GM12891 (cell line): ENCODE results near the gene TBL3.

Source experiments
- DNase-seq: peaks from one replicate; pipeline ENCODE4 v3.0.0; 2011; ENCODE audit warnings: low spot score; ENCODE audit not compliant: insufficient read length
- FAIRE-seq: peaks from 2 replicates; lab custom pipeline; 2011; peaks lifted over from hg19 to GRCh38; lab: Jason Lieb, UNC
- PAX5 ChIP-seq: IDR thresholded peaks from 2 replicates; pipeline ENCODE4 v1.6.1; 2011; ENCODE audit warnings: low read length, moderate library complexity, mild to moderate bottlenecking; ENCODE audit not compliant: insufficient read depth, severe bottlenecking
- POLR2A ChIP-seq: IDR thresholded peaks from 2 replicates; pipeline ENCODE4 v1.6.1; 2011; ENCODE audit warnings: low read depth, low read length, control low read depth
- POLR2AphosphoS5 ChIP-seq: IDR thresholded peaks from 2 replicates; pipeline ENCODE4 v1.6.1; 2011; ENCODE audit warnings: low read depth, low read length, control low read depth
- POU2F2 ChIP-seq: IDR thresholded peaks from 2 replicates; pipeline ENCODE4 v1.6.1; 2011; ENCODE audit warnings: low read depth, mild to moderate bottlenecking, control low read depth, low read length, moderate library complexity
- SPI1 ChIP-seq: IDR thresholded peaks from 2 replicates; pipeline ENCODE4 v1.6.1; 2011; ENCODE audit warnings: low read depth, low read length, control low read depth
- TAF1 ChIP-seq: IDR thresholded peaks from 2 replicates; pipeline ENCODE4 v1.6.1; 2011; ENCODE audit warnings: low read depth, low read length, control low read depth

Gene TBL3

DNA sequence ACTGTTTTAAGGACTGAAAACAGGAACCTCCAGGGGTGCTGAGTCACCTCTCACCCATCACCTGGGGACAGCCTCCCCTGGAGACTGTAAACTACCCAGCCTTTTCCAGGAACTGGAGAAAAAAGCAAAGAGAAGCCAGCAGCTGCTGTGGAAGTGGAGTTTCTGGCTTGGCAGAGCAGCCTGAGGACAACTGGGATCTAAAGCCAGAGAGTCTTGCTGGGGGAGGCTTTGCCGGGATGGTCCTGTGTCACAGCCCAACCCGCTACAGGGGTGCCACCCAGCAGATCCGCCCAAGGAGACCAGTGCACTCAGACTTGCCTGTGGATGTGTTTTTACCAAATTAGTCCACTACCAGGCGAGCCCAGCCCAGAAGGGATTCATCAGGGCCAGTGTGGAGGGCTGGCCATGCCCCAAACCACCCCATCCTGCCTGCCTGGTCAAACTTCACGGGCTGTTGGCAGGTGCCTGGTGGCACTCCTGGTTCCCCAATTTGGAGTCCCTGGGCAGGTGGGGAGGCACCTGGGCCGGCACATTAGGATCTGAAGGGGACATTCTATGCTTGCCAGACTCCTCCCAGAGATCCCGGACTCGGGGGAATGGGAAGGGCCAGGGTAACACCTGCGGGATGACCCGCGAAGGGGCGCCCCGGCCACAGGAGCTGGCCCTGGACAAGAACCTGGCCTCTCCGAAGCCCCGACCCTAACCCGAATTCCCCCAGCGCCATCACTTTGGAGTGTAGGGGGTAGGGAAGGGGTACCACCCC, 29.6 kb upstream of the TBL3 start:
- TF ChIP-seq POLR2AphosphoS5 (no peak), SPI1 (0 out of 2 replicates have a peak, but pooled peaks have one; percentile 23), TAF1 (no peak)
- DNase-seq (no peak), FAIRE-seq (peak; percentile 81)

DNA sequence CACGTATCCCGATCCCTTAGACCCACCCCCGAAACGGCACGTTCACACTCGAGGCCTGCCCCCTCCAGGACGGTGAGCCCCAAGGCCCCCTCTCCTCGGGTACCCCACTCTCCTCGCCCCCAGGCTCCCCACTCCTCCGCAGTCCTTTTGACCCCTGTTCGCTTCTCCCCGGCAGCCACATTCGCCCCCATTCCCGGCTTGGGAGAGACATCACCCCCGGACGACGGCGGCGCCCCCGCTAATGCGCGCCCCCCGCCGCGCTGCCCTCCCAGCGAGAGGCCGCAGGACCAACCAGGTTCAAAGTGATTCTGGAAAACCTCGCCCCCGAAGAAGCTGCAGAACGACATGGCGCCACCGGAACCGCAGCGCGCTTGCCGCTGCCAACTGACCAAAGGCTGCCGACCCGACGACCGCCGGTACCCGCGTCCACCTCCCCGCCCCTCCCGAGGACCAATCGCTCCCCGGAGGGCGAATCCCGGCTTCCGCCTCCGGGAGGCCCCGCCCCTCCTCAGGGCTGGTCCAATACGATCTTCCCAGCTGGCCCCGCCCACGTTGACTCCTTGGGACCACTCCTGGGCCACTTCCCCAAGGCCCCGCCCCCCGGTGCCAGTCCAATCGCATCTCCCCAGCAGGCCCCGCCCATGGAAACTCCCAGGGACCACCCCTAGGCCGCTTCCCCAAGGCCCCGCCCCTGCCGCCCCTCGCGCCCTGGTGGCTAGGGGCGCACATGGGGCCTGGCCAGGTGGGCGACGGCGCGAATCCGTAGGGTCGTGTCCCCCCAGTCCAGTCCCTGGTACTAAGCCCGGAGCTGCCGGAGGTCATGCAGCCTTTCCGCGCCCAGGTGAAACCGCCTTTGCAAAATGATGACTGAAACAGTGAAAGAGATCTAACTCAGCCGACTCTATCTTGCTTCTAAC, 28.8 kb upstream of the TBL3 start, which contains the start of gene MSRB1:
TSS of gene MSRB1 (minus strand) at position 390 of the 917 bp plus-strand sequence. CDS start at position 347, 43 bp downstream.
- FAIRE-seq, result peak; percentile 98
- peak; percentile 100 for DNase-seq
- TF ChIP-seq POLR2A, result peak; percentile 57; the same call in 1 of the 2 replicates
- peak; percentile 52 for TF ChIP-seq SPI1
- TF ChIP-seq TAF1, result no peak
- no peak for TF ChIP-seq POU2F2
- TF ChIP-seq POLR2AphosphoS5, result peak; percentile 55; the same call in 1 of the 2 replicates

DNA sequence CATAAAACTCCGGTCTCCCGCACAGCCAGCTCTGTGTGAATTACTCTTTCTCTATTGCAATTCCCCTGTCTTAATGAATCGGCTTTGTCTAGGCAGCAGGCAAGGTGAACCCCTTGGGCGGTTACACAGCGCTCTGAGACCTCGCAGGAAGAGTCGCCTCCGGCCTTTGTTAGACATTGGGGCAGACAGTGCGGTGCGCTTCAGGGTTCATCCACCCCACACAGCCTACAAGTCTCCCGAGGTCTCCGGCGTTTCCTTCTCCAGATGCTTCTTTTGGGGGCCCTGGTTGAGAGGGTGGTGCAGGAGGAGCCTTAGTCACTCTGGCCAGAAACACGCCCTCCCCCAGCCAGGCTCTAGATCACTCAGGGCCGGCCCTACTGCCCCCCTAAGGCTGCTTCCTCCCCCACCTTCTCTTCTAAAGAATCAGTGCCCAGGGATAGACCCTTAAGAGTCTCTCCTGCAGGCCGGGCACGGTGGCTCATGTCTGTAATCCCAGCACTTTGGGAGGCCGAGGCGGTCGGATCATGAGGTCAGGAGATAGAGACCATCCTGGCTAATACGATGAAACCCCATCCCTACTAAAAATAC, 27.1 kb upstream of the TBL3 start:
- FAIRE-seq (no peak), DNase-seq (no peak)
- TF ChIP-seq TAF1, result no peak
- TF ChIP-seq POLR2AphosphoS5, result no peak
- no peak for TF ChIP-seq POLR2A
- no peak for TF ChIP-seq PAX5
- no peak for TF ChIP-seq SPI1
- no peak for TF ChIP-seq POU2F2

DNA sequence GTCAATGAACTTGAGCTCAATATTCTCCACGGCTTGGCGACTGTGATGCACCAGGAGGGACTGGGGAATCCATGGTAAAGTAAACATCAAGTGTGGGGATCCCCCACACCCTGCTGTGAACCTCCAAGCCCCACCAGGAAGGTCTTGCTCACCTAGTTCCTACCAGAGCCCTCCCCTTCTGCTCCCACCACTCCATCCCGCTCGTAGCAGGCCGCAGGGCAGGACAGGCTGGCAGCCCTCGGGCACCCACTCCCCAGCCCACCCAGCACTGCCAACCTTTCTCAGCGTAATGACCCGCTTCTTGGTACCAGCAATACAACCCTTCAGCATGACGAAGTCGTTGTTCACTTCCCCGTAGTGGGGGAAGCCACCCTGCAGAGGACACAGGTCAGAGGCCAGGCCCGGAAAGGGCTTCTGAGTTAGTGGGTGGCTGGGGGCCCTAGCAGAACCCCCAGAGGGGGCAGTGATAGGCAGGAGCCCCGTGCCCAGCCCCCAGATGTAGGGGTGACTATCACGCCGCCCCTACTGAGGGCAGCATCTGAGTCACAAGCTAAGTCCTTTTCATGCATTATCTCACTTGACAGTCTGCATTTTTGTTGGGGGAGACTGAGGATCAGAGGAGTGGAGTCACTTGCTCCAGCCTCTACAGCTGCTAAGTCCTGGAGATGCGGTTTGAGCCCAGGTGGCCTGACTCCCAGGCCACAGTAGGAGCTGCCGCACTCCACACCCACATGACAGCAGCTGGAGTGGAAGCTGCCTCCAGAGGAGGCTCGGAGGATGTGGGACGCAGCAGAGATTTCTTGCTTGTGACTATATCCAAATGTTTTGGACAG, 26.1 kb upstream of the TBL3 start:
- no peak for TF ChIP-seq SPI1
- no peak for TF ChIP-seq PAX5
- TF ChIP-seq POLR2A, result no peak
- no peak for TF ChIP-seq POU2F2
- no peak for TF ChIP-seq TAF1
- no peak for TF ChIP-seq POLR2AphosphoS5
- DNase-seq (no peak), FAIRE-seq (no peak)

DNA sequence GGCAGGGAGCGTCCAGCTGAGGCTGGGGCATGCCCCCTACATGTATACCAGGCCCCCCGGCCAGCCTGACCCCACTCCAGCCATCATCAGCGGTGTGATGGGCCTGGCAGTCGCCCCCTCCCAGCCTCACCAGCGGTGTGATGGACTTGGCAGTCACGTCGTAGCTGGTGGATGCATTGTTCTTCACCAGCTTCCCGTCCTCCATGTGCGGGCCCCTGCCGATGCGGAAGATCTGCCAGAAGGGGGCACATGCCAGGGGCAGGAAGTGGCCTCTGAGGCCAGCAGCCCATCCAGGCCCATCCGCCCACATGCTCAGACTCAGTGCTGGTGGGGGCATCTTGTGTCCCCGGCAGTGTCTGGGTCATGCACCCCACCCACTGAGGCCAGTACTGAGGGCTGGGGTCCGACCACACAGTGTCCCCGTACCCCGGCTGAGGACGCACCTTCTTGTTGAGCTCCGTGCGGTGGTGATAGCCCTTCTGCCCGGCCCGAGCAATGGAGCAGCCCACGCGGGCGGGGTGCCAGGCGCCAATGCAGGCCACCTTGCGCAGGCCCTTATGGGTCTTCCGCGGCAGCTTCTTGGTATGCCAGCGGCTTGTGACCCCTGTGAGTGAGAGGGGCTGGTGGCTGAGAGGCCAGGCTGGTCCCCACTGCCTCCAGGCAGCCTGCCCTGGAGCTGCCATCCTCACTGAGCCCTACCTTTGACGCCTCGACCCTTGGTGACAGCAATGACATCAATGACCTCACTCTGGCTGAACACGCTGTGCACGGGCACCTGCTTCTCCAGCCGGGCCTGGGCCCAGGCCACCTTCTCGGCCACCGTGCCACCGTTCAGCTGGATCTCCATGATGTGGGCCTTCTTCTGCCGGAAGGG, 25.1 kb upstream of the TBL3 start:
- FAIRE-seq (no peak), DNase-seq (no peak)
- no peak for TF ChIP-seq TAF1
- TF ChIP-seq SPI1, result no peak
- no peak for TF ChIP-seq POU2F2
- no peak for TF ChIP-seq PAX5
- TF ChIP-seq POLR2A, result no peak
- TF ChIP-seq POLR2AphosphoS5, result no peak

DNA sequence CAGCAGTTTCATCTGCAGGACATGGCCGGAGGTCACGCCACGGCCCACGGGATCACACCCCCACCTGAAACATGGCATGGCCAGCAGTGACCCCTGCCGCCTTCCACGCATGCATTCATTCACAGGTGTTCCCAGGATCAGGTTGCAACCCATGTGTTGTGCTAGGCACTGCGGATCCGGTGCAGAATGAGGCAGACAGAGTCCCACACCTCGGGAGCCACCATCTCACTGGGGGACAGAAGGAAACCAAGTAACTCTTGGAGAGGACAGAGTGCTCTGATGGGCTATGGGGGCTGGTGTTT, 24.5 kb upstream of the TBL3 start:
- FAIRE-seq, result no peak
- DNase-seq, result no peak
- TF ChIP-seq PAX5, result no peak
- TF ChIP-seq POLR2AphosphoS5, result no peak
- TF ChIP-seq SPI1, result no peak
- no peak for TF ChIP-seq TAF1
- TF ChIP-seq POLR2A, result no peak
- TF ChIP-seq POU2F2, result no peak

DNA sequence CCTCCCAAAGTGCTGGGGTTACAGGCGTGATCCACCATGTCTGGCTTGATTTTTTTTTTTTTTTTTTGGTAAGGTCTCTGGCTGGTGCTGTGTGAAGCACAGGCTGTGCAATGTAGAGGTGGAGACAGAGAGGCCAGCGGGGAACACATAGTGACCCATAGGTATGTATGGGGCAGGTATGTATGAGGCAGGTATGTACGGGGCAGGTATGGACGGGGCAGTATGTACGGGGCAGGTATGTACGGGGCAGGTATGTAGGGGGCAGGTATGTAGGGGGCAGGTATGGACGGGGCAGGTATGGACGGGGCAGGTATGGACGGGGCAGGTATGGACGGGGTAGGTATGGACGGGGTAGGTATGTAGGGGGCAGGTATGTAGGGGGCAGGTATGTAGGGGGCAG, 22.3 kb upstream of the TBL3 start:
- FAIRE-seq, result no peak

DNA sequence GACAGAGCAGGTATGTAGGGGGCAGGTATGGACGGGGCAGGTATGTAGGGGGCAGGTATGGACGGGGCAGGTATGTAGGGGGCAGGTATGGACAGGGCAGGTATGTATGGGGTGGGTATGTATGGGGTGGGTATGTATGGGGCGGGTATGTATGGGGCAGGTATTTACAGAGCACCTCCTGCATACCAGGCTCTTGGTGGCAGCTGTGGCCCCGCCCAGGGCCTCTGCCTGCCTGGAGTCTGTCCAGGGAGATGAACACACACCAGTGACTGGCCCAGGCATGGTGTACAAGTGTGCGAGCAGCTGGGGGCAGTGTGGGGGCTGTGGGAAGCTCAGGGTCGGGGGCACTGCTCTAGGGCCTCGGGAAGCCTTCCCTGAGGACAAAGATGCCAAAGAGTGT, 21.8 kb upstream of the TBL3 start:
- DNase-seq (no peak), FAIRE-seq (no peak)

More for the DNA sequence above, 22.3 kb upstream of the TBL3 start:
- no peak for DNase-seq
- TF ChIP-seq POLR2AphosphoS5 (no peak), PAX5 (no peak), TAF1 (no peak), SPI1 (no peak), POLR2A (no peak), POU2F2 (no peak)

DNA sequence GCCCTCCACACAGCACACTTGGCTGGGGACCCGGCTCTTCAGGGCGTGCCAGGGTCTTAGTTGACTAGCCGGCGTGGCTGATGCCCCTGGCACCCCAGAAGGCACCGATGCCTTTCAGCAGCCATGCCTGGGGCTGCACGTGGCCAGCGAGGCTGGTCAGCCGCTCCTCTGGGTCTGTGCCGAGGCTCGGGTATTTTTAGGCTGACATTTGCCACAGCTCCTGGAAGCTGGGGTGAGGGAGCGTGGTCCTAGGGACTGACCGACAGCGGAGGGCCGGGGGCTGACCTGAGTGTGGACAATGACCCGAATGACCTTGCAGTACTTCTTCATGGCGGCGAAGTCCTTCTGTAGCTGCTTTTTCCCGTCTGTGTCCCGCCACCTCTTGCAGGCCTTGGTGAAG, 21.3 kb upstream of the TBL3 start:
- FAIRE-seq (no peak), DNase-seq (no peak)
- no peak for TF ChIP-seq POU2F2
- TF ChIP-seq SPI1, result no peak
- TF ChIP-seq POLR2A, result no peak
- no peak for TF ChIP-seq POLR2AphosphoS5
- no peak for TF ChIP-seq TAF1
- no peak for TF ChIP-seq PAX5

More for the DNA sequence above, 21.8 kb upstream of the TBL3 start:
- TF ChIP-seq POLR2AphosphoS5, result no peak
- TF ChIP-seq PAX5, result no peak
- no peak for TF ChIP-seq POLR2A
- TF ChIP-seq POU2F2, result no peak
- TF ChIP-seq TAF1, result no peak
- TF ChIP-seq SPI1, result no peak
